Measurements from ENCODE around the gene ATG12. TPM values are rescaled to one million over a fixed set of nuclear protein-coding genes. Genes with fewer than 3 reads are reported as not detected.
"Not testable (repeated sequence)": the region's sequence is repeated elsewhere in the genome, so short reads cannot be mapped to it uniquely, and the experiment has no call there.

The ATG12 gene
- polyA plus RNA-seq, 3 donors from 2014 or later, result 91.5 to 140 (median 130) TPM

DNA sequence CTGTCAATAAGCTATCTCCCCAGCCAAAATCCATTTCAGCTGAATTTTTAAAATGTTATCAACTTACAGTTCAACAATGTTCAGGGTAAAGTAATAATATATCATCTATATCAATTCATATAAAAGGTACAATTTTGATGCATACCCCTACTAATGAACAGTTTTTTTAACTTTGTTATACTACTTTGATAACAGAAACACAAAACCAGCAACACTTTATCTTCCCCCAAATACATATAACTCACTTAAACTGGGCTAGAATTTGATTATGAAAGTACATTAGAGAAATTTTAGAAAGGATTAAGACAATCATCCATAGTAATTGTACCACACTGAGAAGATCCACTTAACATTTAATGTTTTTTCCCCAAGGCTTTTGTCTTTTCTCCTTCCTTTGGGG lies 30.0 kb downstream of the ATG12 start:
- no peak for DNase-seq
- Mint-ChIP-seq H3K27ac (no peak overlapping the region), H3K9me3 (no peaks in the 10 kb centered on the region), H3K4me1 (peaks cover 7% of the 10 kb centered on the region in 2 donors), H3K4me3 (no peak overlapping the region), H3K36me3 (no peaks in the 10 kb centered on the region), H3K27me3 (ENCODE audit: low read depth in 3 of 3) (peaks cover 15 to 34% (median 31%) of the 10 kb centered on the region in 3 donors)

DNA sequence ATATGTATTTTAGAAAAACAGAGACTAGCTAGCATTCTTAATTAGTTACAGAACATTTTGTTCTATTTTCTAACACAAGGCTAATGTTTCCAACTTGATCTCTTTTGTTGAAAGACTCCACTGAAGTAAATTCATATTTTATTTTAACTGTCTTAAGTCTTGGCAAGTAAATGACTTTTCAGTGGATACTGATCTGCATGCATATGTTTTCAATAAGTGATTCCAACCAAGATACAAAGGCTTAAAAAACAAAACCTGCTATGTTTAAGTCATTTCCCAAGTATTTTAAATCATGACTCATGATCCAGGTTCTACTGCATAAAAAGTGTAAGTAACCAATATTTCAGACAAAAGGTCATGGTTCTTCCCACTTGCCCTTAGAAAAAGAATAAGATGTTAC lies 30.6 kb downstream of the ATG12 start:
- H3K4me3 Mint-ChIP-seq, result no peak overlapping the region
- H3K36me3 Mint-ChIP-seq, result no peaks in the 10 kb centered on the region
- no peak overlapping the region for H3K27ac Mint-ChIP-seq
- peaks cover 3 to 7% of the 10 kb centered on the region in 2 donors for H3K4me1 Mint-ChIP-seq
- peaks cover 15 to 30% (median 27%) of the 10 kb centered on the region in 3 donors for H3K27me3 Mint-ChIP-seq (ENCODE audit: low read depth in 3 of 3)
- no peaks in the 10 kb centered on the region for H3K9me3 Mint-ChIP-seq
- DNase-seq, result no peak

DNA sequence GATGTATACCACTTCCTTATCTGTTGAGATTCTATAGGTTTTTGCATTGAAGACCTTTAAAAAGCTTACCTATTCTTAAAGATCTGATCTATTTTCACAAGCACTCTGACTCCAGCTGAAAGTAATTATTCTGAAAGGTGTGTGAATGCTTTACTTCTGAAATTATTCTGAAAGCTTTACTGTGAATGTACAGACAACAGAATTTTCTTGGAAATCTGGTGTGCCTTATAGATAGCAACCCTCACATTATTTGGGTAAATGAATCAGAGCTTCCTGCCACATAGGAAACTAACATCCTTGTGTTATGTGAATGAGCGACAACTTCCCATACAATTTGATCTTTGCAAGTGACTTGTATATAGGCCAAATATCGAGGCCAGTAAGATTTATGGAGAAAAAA lies 31.4 kb downstream of the ATG12 start:
- Mint-ChIP-seq H3K36me3 (no peaks in the 10 kb centered on the region), H3K27ac (no peak overlapping the region), H3K27me3 (ENCODE audit: low read depth in 3 of 3) (peaks cover 15 to 24% (median 22%) of the 10 kb centered on the region in 3 donors), H3K4me3 (no peak overlapping the region), H3K9me3 (no peaks in the 10 kb centered on the region), H3K4me1 (peaks cover 0 to under 1% of the 10 kb centered on the region in 2 donors)
- DNase-seq, result no peak

DNA sequence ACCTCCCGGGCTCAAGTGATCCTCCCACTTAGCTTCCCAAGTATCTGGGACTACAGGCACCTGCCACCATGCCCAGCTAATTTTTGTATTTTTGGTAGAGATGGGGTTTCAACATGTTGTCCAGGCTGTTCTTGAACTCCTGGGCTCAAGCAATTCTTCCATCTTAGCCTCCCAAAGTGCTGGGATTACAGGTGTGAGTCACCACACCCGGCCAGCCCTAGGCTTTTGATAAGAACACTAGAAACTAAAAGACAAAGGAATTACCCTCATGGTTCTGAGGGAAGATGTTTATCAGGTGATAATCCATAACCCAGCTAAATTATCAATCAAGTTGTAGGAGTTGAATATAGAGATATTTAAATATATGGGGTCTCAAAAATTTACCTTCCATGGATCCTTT lies 33.3 kb downstream of the ATG12 start:
- not testable (repeated sequence) for H3K4me3 Mint-ChIP-seq, H3K27ac Mint-ChIP-seq, H3K9me3 Mint-ChIP-seq, DNase-seq, H3K36me3 Mint-ChIP-seq, H3K4me1 Mint-ChIP-seq
- H3K27me3 Mint-ChIP-seq (ENCODE audit: low read depth in 3 of 3), result peaks cover 7 to 14% (median 11%) of the 10 kb centered on the region in 3 donors

DNA sequence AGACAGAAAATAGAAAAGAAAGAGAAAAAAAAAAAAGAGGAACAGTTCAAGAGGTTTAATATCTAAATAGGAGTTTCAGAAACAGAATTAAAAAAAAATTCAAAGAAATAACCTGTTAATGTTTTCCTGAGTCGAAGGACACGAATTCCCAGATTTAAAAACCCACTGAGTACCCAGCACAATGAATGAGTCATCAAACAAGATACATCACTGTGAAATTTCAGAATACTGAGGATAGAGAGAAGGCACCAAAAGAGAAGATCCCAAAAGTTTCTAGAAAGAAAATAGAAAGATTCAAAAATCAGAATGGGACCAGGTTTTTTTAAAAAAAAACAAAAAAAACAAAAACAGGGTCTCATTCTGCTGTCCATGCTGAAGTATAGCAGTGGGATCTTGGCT lies 33.7 kb downstream of the ATG12 start:
- no peak overlapping the region for H3K27ac Mint-ChIP-seq

DNA sequence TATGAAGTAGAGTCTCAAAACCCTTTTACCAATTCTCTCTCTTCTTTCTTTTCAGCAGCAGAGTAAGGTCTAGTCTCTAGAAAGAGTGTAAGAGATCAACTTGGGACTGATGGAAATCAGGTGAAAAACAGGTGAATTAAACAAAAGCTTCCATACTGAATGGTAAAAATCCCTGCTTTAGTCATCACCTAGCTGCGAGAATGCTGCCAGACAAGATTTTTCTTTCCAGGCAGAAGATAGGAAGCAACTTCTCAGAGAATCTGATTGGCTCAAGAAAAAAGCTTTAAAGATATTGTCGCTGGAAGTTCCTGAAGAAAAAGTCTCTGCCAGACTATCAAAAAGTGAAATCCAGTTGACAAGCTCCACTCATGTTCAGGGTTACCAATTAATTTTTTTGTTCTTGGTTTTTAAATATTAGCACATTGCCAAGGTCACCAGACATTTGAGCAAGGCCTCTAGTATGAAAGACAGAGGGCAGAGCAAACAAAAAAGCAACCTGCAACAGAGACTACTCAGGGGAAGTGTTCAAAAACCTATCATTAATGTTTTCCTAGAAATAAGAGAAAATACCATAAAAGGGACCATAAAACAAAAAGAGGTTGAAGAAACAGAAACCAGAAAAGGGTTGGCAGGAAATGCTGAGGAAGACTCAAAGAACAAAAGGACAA lies 34.2 kb downstream of the ATG12 start:
- H3K4me1 Mint-ChIP-seq, result no peaks in the 10 kb centered on the region
- no peaks in the 10 kb centered on the region for H3K9me3 Mint-ChIP-seq
- DNase-seq, result no peak
- H3K36me3 Mint-ChIP-seq, result no peaks in the 10 kb centered on the region
- H3K27me3 Mint-ChIP-seq (ENCODE audit: low read depth in 3 of 3), result peaks cover 4 to 9% (median 7%) of the 10 kb centered on the region in 3 donors
- no peak overlapping the region for H3K27ac Mint-ChIP-seq
- no peak overlapping the region for H3K4me3 Mint-ChIP-seq

More for the DNA sequence above, 33.7 kb downstream of the ATG12 start:
- peaks cover 7 to 13% (median 8%) of the 10 kb centered on the region in 3 donors for H3K27me3 Mint-ChIP-seq (ENCODE audit: low read depth in 3 of 3)
- H3K9me3 Mint-ChIP-seq, result no peaks in the 10 kb centered on the region
- no peaks in the 10 kb centered on the region for H3K36me3 Mint-ChIP-seq
- DNase-seq, result no peak
- H3K4me3 Mint-ChIP-seq, result no peak overlapping the region
- H3K4me1 Mint-ChIP-seq, result no peaks in the 10 kb centered on the region

DNA sequence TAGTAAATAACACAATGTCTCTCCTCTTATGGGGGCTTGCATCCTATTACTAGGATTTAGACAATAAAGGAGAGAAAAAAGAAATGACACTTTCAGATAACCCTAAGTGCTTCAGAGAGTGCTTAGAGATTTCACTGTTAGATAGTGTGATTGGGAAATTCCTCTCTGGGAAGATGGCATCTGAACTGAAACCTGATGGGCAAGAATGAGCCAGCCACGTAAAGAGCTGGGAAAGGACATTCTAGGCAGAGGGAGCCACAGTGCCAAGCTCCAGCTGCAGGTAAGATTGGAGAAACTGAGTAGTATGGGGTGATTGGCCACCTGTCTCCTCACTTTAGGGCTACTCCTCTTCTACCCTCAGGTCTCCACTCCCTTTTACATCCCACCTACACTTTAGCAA lies 39.4 kb downstream of the ATG12 start:
- Mint-ChIP-seq H3K9me3 (no peaks in the 10 kb centered on the region), H3K27ac (no peak overlapping the region), H3K27me3 (ENCODE audit: low read depth in 3 of 3) (peaks cover 2 to 9% (median 4%) of the 10 kb centered on the region in 3 donors), H3K4me1 (no peaks in the 10 kb centered on the region), H3K4me3 (no peak overlapping the region), H3K36me3 (no peaks in the 10 kb centered on the region)
- DNase-seq, result no peak

DNA sequence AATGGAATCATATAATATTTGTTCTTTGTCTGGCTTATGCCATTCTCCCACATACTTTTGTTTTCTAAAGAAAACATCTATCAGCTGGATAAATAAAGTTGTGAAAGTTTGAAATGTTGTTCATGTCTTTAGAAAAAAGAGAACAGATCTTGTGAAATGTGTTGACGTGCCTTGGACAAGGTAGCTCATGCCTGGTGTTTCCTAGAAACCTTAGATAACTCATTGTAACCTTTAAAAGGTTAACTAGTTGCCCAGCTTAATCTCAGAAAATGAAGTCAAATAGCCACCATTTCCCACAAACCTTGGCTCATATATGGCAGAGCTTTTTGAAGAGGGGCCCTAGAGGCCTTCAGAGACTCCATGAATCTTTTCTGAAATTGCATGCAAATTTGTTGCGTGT lies 40.2 kb downstream of the ATG12 start:
- Mint-ChIP-seq H3K27me3 (ENCODE audit: low read depth in 3 of 3) (peaks cover under 1 to 9% (median 2%) of the 10 kb centered on the region in 3 donors), H3K9me3 (no peaks in the 10 kb centered on the region), H3K36me3 (no peaks in the 10 kb centered on the region), H3K27ac (no peak overlapping the region), H3K4me3 (no peak overlapping the region), H3K4me1 (no peaks in the 10 kb centered on the region)
- no peak for DNase-seq

DNA sequence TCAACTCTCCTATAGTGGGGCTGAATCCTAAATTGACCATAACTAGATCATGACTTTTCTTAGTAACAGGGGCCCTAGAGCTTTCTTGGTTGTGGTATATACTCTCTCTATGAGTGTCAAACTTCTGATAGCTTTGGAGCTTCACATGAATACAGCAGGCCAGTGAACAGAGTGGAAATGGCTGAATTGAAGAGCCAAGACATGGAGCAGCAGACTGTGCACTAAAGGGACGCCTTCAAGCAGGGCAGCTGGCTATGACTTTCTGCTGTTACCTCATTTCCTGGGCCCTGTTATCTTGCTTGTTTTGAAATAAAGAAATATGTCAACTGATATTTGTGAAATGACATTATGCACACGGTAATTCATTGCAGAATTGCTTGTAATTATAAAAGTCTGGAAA lies 41.3 kb downstream of the ATG12 start:
- H3K27ac Mint-ChIP-seq, result no peak overlapping the region
- H3K4me3 Mint-ChIP-seq, result no peak overlapping the region
- H3K4me1 Mint-ChIP-seq, result no peaks in the 10 kb centered on the region
- no peaks in the 10 kb centered on the region for H3K36me3 Mint-ChIP-seq
- no peak for DNase-seq
- no peaks in the 10 kb centered on the region for H3K9me3 Mint-ChIP-seq
- peaks cover 0 to 11% (median 0%) of the 10 kb centered on the region in 3 donors for H3K27me3 Mint-ChIP-seq (ENCODE audit: low read depth in 3 of 3)

DNA sequence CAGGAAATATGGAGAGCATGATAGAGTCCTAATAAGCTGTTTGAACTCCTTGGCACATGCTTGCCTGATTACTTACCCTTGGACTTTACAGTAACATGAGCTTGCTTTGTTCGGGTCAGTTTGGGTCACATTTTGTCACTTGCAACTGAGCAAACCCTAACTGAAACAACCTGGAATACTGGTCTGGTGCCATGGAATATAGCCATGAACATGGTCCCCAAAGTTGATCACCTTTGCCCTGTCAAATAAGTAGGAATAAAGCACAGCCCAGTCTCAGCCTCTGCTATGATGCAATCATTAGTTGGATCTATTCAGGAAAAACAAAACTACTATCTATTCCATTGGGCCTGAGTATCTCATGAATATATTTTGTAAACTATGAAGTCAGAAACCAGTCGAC lies 43.1 kb downstream of the ATG12 start:
- H3K4me1 Mint-ChIP-seq, result no peaks in the 10 kb centered on the region
- H3K9me3 Mint-ChIP-seq, result no peaks in the 10 kb centered on the region
- H3K36me3 Mint-ChIP-seq, result no peaks in the 10 kb centered on the region
- H3K4me3 Mint-ChIP-seq, result no peak overlapping the region
- no peak overlapping the region for H3K27ac Mint-ChIP-seq
- H3K27me3 Mint-ChIP-seq (ENCODE audit: low read depth in 3 of 3), result peaks cover 0 to 11% (median 0%) of the 10 kb centered on the region in 3 donors
- DNase-seq, result no peak

DNA sequence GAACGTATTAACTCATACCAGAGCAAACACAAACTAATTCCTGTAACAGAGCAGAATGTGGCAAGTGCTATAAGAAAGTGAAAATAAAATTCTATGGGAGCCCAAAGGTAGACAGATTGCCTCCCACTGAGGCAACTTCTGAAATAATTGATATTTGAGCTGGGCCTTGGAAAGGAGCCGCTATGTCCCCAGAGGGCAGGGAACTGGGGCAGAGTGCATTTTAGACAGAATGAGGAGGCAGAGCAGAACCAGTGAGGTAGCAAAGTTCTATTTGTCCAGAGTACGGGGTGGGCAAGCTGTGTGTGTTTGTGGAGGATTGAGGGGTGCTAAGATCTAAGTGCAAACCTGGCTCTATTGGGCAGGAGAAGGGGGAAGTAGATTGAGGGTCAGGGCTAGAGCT lies 44.7 kb downstream of the ATG12 start:
- no peaks in the 10 kb centered on the region for H3K4me1 Mint-ChIP-seq
- H3K27me3 Mint-ChIP-seq (ENCODE audit: low read depth in 3 of 3), result peaks cover 0 to 15% (median 0%) of the 10 kb centered on the region in 3 donors
- H3K4me3 Mint-ChIP-seq, result no peak overlapping the region
- no peaks in the 10 kb centered on the region for H3K36me3 Mint-ChIP-seq
- DNase-seq, result no peak
- H3K9me3 Mint-ChIP-seq, result no peaks in the 10 kb centered on the region
- no peak overlapping the region for H3K27ac Mint-ChIP-seq

DNA sequence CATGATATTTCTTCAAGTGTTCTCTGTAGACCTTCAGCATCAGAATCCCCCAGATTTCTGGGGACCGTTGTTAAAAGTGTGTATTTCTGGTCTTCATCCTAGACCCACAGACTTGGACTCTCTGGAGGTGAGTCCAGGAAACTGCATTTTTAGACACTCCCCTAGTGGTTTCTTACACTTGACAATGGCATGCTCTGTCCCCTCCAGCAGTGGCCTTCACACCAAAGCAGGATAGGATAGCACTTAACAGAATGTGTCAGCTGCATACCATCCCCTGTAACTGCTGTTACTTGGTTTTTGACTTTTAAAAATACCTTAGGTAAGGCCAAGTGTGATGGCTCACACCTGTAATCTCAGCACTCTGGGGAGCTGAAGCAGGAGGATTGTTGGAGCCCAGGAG lies 45.7 kb downstream of the ATG12 start:
- Mint-ChIP-seq H3K36me3 (no peaks in the 10 kb centered on the region), H3K4me3 (no peak overlapping the region), H3K4me1 (no peaks in the 10 kb centered on the region), H3K27me3 (ENCODE audit: low read depth in 3 of 3) (peaks cover 0 to 19% (median 1%) of the 10 kb centered on the region in 3 donors), H3K9me3 (no peaks in the 10 kb centered on the region), H3K27ac (no peak overlapping the region)
- DNase-seq, result no peak

DNA sequence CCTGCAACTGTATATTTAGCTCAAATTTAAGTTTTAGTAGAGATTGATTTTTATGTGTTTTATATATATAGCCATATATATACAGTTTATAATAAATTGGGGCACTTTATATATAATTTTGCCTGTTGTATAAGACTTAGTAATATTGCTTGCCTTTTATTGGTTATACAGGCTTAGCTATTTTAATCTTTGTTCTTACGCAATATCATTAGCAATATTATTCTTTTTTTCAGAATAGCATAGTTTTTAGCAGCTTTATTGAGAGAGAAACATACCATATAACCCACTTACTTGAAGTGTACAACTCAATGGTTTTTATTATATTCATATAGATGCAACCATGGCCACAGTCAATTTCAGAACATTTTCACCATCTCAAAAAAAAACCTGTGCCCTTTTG lies 52.9 kb downstream of the ATG12 start:
- peaks cover 7 to 32% (median 13%) of the 10 kb centered on the region in 3 donors for H3K27me3 Mint-ChIP-seq (ENCODE audit: low read depth in 3 of 3)
- no peak for DNase-seq
- H3K27ac Mint-ChIP-seq, result no peak overlapping the region
- H3K9me3 Mint-ChIP-seq, result no peaks in the 10 kb centered on the region
- H3K36me3 Mint-ChIP-seq, result no peaks in the 10 kb centered on the region
- H3K4me1 Mint-ChIP-seq, result no peaks in the 10 kb centered on the region
- H3K4me3 Mint-ChIP-seq, result no peak overlapping the region

DNA sequence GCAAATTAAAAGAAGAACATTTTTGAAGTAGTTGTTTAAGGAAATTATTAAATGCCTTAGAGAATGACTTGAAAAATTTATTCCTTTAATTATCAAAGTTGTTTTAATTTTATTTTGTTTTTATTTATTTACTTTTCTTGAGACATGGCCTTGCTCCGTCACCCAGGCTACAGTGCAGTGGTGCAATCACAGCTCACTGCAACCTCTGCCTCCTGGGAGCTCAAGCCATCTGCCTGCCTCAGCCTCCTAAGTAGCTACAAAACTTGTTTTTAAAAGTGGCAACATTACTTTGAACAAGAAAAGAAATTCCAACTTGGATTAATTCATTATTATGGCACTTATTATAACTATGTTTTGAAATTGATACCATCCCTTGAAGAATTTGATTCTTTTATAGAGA lies 53.9 kb downstream of the ATG12 start:
- Mint-ChIP-seq H3K4me3 (no peak overlapping the region), H3K27ac (no peak overlapping the region), H3K4me1 (no peaks in the 10 kb centered on the region), H3K9me3 (peaks cover 0 to 1% (median 0%) of the 10 kb centered on the region in 6 donors), H3K36me3 (no peaks in the 10 kb centered on the region), H3K27me3 (ENCODE audit: low read depth in 3 of 3) (peaks cover 9 to 30% (median 13%) of the 10 kb centered on the region in 3 donors)
- no peak for DNase-seq

Data from immature natural killer cell (primary cell).